Vagina (tissue), 2 donors: ENCODE measurements around the gene PURA. TPM values are rescaled to one million over a fixed set of nuclear protein-coding genes. Genes with fewer than 3 reads are reported as not detected.
A peak's percentile ranks its signal among the peaks of the same experiment; 100 is the strongest.

Experiments used
- DNase-seq, 2 donors: peaks; one replicate each; pipeline ENCODE4 v3.0.0-alpha.2; 2017; ENCODE audit errors: extremely low spot score in 2 of 2
- H3K27ac ChIP-seq: fragments of 200-600 bp; sonication (generic); one replicate; pipeline ENCODE4 v1.5.1; 2019
- H3K27me3 ChIP-seq: fragments of 200-600 bp; sonication (generic); one replicate; pipeline ENCODE4 v1.5.1; 2019
- H3K36me3 ChIP-seq, 2 donors: fragments of 200-600 bp; sonication (generic); one replicate each; pipeline ENCODE4 v1.5.1; 2017 to 2019
- H3K4me1 ChIP-seq: fragments of 200-600 bp; sonication (generic); one replicate; pipeline ENCODE4 v1.5.1; 2019
- H3K4me3 ChIP-seq, 2 donors: fragments of 200-600 bp; sonication (generic); 1 replicate in 1 of 2; 2 replicates in 1 of 2; pipeline ENCODE4 v1.5.1; 2016 to 2019
- H3K9me3 ChIP-seq: fragments of 200-600 bp; sonication (generic); one replicate; pipeline ENCODE4 v1.5.1; 2019
- CTCF ChIP-seq, 3 experiments: fragments of 450-650 bp in 2 of 3; fragments of 200-600 bp in 1 of 3; sonication (generic) in 1 of 3; IDR thresholded peaks; one replicate each; pipeline ENCODE4 v1.5.1; 2017 to 2019; ENCODE audit warnings: antibody characterized with exemption in 3 of 3, mild to moderate bottlenecking in 2 of 3, moderate library complexity in 2 of 3
- POLR2A ChIP-seq, 2 donors: fragments of 450-650 bp; IDR thresholded peaks; one replicate each; pipeline ENCODE4 v1.6.1; 2017; ENCODE audit warnings: antibody characterized with exemption in 2 of 2, mild to moderate bottlenecking in 2 of 2, moderate library complexity in 2 of 2
- POLR2AphosphoS5 ChIP-seq, 2 donors: sonication (generic); formaldehyde crosslinking; IDR thresholded peaks; one replicate each; pipeline ENCODE4 v1.9.0; 2017; ENCODE audit warnings: antibody characterized with exemption in 2 of 2, mild to moderate bottlenecking in 2 of 2, low read depth in 1 of 2; ENCODE audit not compliant: insufficient read depth in 1 of 2
- intact Hi-C: fragments of 100-400 bp; cut with DNase I; formaldehyde crosslinking; loops from one replicate; pipeline ENCODE4 v1.15.1; 2023
- total RNA-seq: library from RNA; depleted of rRNA; stranded (reverse); fragments of >200 nt; gene quantifications from one replicate; pipeline ENCODE4 v1.2.3, GENCODE V29; 2016

PURA gene
- total RNA-seq, 1 donor from 2014 or later, result 29.7 TPM

DNA sequence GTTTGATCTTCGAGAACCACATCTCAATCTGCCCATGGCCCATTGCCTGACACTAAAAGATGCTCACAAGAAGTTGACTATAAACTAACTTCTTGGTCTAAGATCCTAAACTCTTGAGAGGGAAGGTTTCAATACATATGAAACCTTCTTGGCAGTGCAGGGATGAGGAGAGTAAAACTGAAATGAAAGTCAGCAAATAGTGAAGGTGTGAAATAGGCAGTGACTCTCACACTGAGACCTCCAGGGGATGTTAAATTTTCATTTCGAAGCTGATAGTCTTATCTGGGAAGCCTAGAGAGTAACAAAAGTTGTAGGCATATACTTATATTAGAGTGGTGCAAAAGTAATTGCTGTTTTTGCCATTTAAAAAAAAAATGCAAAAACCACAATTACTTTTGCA is 60.1 kb downstream of the PURA start:
- TF ChIP-seq CTCF (IDR thresholded peaks at IDR 0.05) (no peak), POLR2A (IDR thresholded peaks at IDR 0.05) (no peak), POLR2AphosphoS5 (IDR thresholded peaks at IDR 0.05; ENCODE audit: insufficient read depth in 1 of 2, low read depth in 1 of 2) (no peak)

DNA sequence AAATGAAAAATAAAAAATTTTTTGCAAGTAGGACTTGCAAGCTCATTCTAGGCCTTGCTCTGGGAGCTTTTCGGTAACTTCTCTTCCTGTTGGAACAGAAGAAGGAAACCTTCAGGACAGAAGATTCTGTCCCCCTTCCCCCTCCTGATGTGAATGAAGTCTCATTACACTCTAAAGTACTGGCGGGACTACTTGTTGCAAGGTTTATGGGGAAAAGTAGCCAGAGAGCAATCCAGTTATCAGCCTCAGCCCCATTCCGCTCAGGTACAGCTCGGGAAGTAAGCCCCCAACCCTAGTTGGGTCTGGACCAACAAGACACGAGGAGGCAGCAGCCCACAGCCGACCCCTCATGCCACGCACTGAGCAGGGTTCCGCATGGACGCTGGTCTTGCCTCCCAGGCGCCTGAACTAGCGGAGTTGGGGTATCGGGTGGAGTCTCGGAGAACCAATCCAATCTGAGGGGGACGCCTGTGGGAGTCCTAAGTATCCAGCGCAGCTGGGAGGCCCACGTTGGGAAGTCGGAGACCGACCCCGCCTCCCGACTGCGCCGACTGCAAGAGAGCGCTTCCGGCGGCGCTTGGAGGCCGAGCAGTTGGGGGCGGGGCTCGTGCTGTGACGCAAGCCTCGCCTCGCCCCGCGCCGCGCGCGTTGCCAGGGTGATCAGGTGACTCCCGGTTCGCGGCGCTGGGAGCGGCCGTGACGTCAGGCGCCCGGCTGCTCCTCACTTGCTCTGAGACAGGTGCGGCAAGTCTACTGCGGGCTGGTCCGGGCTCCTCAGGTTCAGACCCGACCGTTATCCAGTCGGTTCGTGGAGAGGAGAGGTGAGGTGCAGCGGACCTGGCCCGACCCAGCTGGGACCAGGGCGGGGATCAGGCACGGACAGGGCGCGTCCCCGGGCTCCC is 60.8 kb downstream of the PURA start, which contains the start of gene CYSTM1:
CYSTM1 (plus strand) TSS at position 724 of the 902 bp plus-strand sequence. CDS start 19,278 bp downstream, outside the sequence.
- H3K27ac ChIP-seq, result peak within 1 kb of the TSS; percentile 98
- no peaks in the 10 kb centered on the region for H3K27me3 ChIP-seq
- no peak for TF ChIP-seq CTCF (IDR thresholded peaks at IDR 0.05)
- TF ChIP-seq POLR2A (IDR thresholded peaks at IDR 0.05), result peak in 1 of 2 donors; percentile 64
- peak; percentile 80 to 98 for TF ChIP-seq POLR2AphosphoS5 (IDR thresholded peaks at IDR 0.05; ENCODE audit: insufficient read depth in 1 of 2, low read depth in 1 of 2)
- H3K9me3 ChIP-seq, result no peaks in the 10 kb centered on the region
- intact Hi-C loops, result no loop called here
- H3K4me3 ChIP-seq, result peak within 1 kb of the TSS; percentile 87 to 95
- H3K4me1 ChIP-seq, result peaks cover 29% of the 10 kb centered on the region
- DNase-seq, result peak in 1 of 2 donors; percentile 99
- H3K36me3 ChIP-seq, result no peaks in the 10 kb centered on the region

More for the DNA sequence above, 60.1 kb downstream of the PURA start:
- Histone ChIP-seq H3K4me3 (no peak overlapping the region), H3K27me3 (no peaks in the 10 kb centered on the region), H3K9me3 (no peaks in the 10 kb centered on the region), H3K36me3 (no peaks in the 10 kb centered on the region), H3K27ac (peak overlapping the region; percentile 98), H3K4me1 (peaks cover 29% of the 10 kb centered on the region)
- intact Hi-C loops, result no loop called here
- no peak for DNase-seq

Other genes starting within 250 kb of the PURA start
- gene NRG2, start 70.8 kb upstream of the PURA start, total RNA-seq, result 5.2 TPM
- gene IGIP, start 11.8 kb downstream of the PURA start, total RNA-seq, result 16.7 TPM
- 51.6 TPM for gene CYSTM1, start 61.1 kb downstream of the PURA start, total RNA-seq
- gene PFDN1, start 189.0 kb downstream of the PURA start, total RNA-seq, result 94.8 TPM
- 16.2 TPM for gene HBEGF, start 232.5 kb downstream of the PURA start, total RNA-seq
- gene SLC4A9, start 246.1 kb downstream of the PURA start, total RNA-seq, result 0.25 TPM